Measurements from ENCODE around the gene LY86.

The LY86 gene

GRCh38 chr6:6701864-6702263, 113.3 kb downstream of the LY86 start:
- DNase-seq = no peak

- no peak for DNase-seq
Measured at GRCh38 chr6:6703699-6704098, 115.2 kb downstream of the LY86 start.

Data from hypothalamus (tissue), 51 donors.